ENCODE measurements around the gene PPFIBP1.
"Not testable (repeated sequence)": the region's sequence is repeated elsewhere in the genome, so short reads cannot be mapped to it uniquely, and the experiment has no call there.

DNA sequence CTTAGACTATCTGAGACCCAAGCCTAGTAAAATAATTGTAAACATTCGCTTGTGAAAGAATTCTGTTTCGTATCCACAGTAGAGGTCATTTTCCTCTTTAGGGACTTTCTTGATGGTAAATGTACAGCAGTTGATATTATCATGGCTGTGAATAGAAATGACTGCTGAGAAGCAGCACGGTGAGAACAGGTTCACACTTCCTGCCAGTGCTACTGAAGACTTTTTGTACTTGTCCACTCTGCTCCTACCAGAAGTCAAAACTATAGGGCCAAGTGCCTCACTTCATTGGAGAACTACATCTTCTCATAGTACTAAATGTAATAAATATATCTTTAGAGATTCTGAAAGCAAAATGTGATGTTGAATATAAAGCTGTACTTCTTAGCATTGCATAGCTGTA lies 131.5 kb downstream of the PPFIBP1 start:
- TF ChIP-seq, protein P1, sequence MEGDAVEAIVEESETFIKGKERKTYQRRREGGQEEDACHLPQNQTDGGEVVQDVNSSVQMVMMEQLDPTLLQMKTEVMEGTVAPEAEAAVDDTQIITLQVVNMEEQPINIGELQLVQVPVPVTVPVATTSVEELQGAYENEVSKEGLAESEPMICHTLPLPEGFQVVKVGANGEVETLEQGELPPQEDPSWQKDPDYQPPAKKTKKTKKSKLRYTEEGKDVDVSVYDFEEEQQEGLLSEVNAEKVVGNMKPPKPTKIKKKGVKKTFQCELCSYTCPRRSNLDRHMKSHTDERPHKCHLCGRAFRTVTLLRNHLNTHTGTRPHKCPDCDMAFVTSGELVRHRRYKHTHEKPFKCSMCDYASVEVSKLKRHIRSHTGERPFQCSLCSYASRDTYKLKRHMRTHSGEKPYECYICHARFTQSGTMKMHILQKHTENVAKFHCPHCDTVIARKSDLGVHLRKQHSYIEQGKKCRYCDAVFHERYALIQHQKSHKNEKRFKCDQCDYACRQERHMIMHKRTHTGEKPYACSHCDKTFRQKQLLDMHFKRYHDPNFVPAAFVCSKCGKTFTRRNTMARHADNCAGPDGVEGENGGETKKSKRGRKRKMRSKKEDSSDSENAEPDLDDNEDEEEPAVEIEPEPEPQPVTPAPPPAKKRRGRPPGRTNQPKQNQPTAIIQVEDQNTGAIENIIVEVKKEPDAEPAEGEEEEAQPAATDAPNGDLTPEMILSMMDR (IDR thresholded peaks at IDR 0.05): not testable (repeated sequence)
- TF ChIP-seq POLR2A (IDR thresholded peaks at IDR 0.05): not testable (repeated sequence)

All from prostate gland (tissue), 2 donors.